Eye (tissue), 1 donor: ENCODE results near the gene CSMD2.

Source experiments
- DNase-seq: peaks from one replicate; pipeline ENCODE4 v3.0.0-alpha.2; 2015

Gene CSMD2

DNA sequence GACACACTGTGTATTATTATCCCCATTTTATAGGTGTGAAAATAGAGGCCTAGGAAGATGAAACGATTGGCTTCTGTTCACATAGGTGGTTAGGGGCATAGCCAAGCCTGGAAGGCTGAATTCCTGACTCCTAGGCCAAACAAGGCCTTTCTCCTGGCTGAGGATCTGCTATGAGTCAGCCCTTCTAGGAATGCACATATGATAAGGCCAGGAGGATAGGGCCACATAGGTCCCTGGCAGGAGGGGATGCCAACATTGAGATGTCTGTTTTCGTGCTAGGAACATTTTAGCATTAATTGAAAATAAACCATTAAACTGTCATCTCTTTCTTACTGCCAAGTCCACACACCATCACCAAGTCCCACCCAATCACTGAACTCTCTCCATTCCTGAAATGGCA is 9.2 kb downstream of the CSMD2 start:
- DNase-seq: no peak

DNA sequence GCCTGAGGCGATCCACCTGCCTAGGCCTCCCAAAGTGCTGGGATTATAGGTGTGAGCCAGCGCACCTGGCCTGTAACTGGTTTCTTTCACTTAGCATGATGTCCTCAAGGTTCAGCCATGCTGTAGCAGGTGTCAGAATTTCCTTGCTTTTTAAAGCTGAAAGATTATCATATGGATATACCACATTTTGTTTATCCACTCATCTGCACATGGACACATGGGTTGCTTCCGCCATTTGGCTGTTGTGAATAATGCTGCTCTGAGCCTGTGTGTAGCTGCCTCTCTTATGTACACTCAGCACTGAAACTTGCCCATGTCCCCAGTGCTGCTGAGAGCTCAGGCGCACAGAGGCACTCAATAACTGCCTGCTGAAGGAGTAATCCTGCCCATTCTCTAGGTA is 11.8 kb downstream of the CSMD2 start:
- no peak for DNase-seq

DNA sequence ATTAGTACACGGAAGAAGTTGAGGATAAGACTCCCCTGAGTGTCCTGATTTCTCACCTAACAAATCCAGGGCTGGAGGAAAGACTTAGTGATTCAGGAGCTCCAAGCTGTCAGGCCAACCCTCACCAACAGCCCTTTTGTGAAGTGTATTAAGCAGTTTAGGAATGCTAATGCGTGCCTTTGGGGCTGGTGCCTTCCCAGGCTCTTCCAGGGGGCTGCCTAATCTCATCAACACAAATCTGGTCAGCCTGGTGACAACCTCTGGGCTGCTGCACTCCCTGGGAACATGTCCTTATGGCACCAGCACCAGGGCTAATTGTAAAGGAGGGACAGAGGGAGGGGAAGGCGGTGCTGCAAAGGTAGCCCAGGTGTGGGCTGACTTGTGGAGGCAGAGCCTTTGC is 15.5 kb downstream of the CSMD2 start:
- peak; percentile 12 for DNase-seq

DNA sequence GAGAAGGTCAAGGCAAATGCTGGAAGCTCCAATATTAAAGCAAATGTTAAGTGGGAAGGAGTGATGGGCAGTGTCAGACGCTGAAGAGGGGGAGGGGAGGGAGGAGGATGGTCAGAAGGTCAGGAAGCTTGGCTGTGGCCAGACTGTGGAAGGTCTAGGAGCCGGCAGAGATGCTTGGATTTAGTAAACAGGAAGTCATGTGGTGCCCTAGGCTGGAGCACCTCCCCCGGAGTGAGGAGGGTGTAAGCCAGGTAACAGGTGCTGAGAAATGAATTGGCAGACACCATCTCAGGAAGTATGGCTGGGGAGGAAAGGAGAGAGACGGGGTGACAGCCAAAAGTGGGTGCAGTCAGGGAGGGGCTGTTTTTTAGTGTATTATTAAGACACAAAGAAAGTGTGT is 17.7 kb downstream of the CSMD2 start:
- no peak for DNase-seq

DNA sequence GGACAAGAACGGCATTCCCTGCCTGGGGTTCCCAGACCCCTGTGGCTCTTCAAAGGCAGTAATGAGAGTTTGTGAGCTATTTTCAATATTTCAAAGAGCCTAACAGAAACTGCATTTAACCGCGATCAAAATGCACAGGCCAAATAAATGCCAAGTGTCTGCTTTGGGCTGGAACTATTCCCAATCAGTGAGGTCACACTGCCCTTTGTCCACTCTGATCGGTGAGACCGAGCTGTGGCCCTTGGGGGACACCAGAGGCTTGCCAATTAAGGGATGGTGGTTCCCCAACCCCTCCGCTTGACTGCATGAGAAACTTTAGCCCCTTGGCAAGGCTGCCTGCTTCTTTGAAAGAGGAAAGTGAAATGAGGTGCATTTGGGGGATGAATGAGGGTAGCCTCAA is 20.3 kb downstream of the CSMD2 start:
- DNase-seq: no peak

DNA sequence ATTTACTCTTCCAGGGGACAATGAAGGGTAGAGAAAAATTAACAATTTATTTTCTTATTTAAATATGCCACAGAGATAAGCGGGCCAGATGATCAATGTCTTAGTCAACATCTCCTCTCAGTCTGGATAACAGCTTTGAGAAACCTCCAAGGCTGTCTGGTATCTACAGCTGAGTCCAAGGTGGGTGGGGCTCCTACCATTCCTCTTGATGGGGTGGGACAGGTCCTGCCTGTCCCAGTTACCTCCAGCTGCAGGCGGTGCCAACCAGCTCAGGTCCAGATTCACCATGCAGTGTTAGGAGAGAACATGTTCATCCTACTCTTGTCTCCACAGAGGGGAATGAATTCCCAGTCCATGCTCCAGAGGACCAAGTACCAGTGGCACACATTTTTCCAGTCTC is 21.1 kb downstream of the CSMD2 start:
- no peak for DNase-seq

DNA sequence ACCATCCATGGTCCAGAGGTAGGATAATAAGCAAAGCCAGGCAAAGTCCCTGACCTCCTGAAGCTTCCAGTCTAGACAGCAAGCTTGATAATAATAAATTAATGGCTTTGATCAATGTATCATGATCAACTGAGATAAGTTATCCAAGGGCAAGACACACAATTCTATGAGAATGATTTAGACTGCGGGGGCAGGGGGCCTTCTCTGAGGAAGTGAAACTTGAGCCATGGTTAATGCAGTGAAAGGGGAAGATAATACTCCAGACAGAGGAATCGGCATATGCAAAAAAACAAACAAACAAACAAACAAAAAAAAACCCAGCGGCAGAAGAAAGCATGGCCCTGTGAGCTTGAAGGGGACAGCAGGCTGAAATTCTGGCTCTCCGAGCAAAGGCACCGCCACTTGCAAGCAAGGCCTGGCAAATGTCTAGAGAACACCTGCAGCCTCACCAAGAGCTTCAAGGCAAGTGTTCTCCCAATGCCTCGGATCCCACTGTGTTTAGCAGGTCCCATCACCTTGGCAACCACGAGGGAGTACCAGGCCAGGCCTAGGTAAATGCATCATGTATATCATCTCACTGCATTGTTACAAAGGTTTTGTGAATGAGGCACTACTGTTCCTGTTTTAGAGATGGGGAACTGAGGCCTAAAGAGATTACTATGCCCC is 24.9 kb downstream of the CSMD2 start:
- no peak for DNase-seq

DNA sequence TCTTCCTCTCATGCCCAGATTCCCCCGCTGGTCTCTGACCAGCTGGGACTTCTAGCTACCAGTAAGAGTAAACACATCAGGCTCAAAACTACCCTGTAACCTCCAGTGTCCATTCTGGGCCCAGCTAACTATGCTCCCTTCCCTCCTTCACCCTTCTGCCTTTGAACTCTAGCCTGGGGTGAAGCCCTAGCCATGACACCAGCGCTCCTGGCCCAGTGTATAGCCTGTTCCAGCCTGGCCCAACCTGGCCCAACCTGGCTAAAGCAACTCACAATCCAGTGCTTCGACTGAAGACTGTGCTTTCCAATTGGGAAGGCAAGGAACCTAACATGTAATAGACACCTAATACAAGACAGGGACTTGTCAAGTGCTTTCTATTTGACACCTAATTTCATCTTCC is 27.6 kb downstream of the CSMD2 start:
- DNase-seq: no peak

DNA sequence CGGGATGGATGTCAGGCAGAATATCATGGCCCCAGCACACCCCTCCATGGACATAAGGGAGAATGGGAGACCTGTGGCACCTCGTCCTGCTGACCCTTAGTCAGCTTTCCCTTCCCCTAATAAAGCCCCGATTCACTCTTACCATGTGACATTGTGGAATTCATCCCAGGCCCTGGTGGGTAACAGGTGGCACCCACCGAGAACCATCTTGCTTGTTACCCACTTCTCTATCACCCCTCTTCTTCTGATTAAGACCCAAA is 32.9 kb downstream of the CSMD2 start:
- DNase-seq: no peak

DNA sequence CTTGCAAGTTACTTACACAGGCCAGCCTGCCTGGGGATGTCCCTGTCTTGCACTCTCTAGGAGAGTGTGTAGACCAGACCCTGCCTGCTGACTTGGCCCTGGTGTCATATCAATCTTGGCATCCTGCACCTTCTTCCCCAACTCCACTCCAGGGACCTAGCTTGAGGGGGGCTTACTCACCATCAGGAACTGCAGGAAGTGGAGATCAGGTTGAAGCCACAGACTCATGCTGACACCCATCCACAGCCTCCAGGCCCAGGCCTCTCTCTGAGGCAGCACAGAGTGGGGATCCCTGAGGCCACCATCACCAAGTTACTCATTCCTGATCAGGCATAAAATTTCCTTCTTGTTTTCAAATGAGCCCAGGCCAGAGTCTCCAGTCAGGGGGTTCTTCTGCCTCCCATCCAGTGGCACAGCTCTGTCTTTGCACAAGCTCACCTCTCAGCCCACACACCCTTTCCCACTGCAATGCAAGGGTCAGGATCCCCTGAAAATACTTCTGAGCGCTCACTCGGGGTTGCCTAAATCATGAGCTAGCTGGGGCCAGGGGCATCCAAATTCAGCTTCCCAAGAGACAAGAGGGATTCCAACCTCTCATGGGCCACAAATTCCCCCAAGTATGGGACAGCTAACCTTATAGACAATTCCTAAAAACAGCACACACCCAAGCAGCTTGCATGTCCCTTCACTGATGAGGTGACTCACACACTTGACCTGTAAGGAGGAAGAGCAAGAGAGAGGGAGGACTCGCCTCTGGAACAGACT is 33.5 kb downstream of the CSMD2 start:
- no peak for DNase-seq

DNA sequence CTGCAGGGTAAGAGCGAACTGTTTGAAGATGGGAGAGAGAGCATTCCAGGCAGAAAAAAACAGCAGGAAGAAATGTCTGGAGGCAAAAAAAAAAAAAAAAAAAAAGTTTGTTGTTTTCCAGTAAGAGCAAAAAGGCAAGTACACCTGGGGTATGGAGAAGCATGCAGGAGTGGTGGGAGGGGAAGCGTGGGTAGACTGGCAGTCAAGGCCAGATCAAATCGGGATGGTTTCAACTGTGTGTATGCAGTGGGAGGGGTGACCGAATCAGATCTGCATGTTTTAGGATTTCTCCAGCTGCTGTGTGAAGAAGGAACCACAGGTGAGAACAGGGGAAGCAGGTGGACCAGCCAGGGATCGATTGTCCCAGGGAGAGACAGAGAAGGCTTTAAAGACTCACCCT is 34.7 kb downstream of the CSMD2 start:
- DNase-seq: no peak

DNA sequence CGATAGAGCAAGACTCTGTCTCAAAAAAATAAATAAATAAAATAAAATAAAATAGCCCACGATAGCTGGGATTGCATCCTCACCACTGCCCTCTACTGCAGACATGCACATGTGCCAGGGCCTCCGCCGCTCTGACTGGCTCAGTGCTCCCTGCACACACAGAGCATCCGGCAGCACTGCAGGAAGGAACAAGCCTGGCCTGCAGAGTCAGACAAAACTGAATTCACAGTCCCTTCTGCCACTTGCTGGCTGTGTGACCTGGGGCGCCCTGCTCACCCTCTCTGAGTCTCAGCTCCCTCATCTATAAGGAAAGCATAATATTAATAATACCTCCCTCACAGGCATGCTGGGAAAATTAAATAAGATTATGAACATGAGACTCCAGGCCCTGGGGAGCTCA is 35.4 kb downstream of the CSMD2 start:
- no peak for DNase-seq

DNA sequence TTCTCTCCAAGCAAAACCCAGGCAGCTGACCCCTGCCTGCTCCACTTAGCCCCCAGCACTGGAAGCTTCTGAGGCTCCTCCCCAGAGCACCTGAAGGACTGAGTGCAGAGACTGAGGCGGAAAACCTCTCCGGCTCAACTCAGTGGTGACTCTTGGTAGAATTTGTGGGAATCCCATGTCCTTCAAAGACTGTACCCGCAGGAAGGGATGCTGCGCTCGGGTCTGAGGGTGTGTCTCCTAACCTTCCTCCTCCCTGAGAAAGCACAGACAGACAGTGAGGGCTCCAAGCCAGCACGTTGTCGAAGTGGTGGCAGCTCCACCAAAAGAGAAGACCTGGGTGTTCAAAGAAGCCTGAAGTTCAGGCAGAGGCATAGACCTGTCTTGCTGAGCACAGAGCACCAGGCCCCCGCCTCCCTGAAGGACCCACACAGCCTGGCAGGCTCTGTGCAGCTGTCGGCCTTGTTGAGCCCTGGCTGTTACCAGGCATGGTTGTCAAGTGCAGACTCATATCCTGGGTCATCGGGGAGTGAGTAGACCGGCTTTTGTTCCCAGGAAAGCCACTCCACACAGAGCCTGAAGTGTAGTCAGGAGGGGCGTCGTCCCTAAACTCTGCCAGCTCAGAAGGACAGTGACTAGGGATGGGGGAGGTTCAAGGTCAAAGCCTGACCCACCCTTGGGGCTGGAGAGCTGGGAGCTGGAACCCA is 36.7 kb downstream of the CSMD2 start:
- DNase-seq: no peak

DNA sequence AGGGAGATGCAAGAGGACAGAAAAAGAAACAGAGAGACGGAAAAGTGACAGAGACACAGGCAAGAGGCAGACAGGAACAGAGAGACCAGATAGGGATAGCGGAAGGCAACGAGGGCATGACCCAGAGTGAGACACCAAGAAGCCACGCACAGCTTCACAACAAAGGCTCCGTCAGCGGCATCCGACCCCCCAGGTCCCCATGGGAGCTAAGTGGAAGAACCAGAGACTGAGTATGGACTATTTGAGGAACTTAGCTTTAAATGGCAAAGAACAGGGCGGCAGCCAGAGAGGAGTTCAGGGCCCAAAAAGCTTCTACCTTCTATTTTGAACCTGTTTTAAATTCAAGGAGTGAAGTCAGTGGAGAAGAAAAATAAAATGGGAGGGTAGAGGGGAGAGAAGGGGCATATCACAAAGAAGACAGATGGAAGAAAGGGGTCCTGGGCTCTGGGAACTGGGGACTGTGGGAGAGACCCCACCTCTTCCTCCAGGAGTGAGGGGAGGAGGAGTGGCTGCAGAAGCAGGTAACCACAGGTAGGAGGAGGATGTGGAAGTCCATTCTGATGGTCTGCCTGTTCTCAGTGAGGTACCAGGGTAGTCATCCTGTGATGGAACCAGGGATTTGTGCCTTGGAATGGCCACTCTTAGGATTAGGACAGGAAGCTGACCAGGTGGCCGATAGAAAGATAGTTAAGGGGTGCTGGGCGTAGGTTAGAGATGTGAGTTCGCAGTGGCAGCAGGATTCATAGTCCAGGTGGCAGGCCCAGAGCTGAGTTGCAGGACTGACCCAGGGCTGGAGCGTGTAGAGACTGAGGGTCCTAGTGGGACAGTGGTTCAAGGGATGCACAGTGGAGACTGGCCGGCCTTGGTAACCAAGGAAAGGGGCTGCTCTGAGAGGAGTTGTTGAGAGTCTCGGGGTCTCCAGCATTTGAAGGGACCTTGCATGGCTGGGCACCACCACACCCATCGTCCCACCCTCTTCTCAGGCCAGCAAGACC is 37.7 kb downstream of the CSMD2 start:
- no peak for DNase-seq

DNA sequence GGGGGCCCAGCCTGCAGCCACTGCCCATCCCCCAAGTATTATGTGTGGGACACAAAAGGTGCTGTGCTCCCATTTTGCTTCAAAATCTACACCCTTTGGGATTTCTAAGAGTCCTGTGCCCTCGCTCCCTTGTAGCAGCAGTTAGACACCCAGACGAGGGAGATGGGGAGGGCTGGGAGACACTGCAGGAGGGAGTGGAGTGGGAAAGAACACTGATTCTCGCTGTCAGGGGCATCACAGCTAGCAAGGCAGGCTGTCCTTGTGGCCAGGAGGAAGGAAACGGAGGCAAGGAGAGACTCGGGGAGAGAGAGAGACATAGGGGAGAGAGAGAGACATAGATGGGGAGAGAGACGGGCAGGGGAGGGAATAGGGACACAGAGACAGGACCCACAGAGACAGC is 38.5 kb downstream of the CSMD2 start:
- DNase-seq: no peak

DNA sequence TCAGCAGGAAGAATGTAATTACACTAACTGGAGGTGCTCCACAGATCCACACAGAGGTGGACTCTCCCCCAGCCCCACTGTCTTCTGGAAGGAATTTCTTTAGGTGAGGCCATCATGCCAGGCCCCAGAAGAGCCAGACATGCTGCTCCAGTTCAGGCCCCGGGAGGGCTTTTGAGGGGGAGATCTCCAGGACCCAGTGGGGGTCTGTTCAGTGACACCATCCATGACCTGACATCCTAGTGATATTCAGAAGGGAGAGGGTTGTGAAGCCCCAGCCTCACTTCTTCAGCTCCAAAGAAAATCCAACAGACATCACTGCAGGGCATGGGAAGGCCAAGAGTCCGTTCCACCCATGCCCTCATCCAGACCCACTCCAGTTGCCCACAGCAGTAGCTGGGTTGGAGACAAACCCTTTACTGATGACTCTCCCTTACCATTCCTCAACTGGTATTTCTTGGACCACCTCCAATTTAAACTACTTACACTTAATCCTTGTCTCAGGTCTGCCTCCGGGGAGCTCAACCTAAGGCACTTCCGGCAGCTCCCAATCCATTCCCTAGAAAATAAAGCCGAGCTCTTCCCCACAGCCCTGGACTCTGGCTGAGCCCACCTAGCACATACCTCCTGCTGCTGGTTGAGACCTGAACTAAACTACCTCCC is 39.2 kb downstream of the CSMD2 start:
- no peak for DNase-seq

DNA sequence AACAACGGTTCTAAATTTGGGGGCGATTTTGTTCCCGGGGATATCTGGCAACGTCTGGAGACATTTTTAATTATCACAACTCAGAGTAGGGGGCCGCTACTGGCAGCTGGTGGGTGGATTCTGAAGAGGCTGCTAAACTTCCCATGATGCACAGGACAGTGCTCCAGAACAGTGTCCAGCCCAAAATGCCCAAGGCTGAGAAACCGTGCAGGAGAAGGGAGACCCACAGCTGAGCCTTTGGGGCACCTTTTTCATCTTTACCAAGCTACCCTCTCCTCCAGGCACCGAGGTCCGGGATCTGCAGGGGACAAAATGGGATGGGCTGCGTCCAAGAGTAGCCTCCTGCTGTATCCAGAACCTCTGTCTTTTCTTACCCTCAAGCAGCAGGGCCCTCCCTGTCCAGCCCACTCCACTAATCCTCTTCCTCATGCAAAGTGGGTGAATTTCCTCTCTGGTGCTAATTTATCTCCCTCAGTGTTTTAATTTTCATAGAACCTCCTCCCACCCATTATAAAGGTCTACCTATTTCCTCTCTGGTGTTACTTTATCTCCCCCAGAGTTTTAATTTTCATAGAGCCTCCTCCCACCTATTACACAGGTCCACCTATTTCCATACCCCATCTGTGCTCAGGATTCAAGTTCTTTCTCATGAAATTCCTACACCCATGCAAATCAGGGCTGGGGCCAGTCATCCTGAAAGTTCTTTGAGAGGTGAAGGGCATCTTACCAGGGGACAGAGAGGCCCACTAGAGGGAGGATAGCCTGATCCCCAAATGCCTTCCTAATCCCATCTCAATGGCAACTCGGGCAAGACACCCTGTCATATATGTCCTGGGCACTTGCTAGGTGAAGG is 42.7 kb downstream of the CSMD2 start:
- no peak for DNase-seq

DNA sequence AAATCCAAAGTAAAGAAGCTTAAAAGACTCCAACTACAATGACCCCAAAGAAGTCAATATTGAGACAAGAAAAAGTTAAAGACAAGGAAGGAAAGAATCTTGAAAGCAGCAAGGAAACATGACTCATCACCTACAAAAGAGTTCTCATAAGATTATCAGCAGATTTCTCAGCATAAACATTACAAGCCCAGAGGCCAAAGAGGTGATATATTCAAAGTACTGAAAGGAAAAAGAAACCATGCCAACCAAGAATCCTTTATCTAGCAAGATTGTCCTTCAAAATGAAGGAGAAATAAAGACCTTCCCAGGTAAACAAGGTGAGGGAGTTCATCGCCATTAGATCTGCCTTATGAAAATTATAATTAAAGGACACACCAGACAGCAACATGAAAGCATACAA is 49.8 kb downstream of the CSMD2 start:
- no peak for DNase-seq

DNA sequence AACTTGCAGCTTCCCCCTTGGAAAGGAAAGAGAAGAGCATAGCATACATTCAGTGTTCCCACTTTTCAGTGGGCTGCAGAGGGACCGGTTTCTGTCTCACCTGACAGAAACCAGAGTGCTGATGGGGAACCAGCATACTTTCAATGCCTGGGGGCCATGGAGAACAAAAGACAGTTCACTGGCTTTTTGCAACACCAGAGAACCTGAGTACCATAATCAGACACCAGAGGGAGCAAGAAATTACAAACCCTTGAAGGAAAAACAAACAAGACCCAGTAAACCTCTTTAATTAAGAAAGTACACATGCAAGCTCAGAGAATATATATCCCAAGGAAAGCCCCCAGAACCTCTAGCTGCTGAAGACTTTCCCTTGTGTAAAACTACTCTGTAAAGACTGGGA is 51.1 kb downstream of the CSMD2 start:
- peak; percentile 18 for DNase-seq

DNA sequence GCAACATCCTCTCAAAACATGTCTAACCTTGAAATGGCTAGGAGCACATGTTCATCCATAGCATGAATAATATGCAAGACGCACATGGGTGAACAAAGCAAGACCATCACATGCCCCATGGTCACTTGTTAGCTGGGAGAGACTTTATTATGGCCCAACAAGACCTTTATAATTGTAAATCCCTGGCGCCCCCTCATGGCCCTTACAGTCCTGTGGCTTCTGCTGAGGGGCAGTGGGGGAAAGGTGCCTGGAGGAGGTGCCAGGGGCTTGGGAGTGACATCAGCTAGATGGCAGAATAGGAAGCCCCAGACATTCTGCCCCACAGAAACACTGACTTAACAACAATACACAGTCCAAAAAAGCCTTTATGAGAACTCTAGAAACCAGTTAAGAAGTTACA is 51.7 kb downstream of the CSMD2 start:
- no peak for DNase-seq

DNA sequence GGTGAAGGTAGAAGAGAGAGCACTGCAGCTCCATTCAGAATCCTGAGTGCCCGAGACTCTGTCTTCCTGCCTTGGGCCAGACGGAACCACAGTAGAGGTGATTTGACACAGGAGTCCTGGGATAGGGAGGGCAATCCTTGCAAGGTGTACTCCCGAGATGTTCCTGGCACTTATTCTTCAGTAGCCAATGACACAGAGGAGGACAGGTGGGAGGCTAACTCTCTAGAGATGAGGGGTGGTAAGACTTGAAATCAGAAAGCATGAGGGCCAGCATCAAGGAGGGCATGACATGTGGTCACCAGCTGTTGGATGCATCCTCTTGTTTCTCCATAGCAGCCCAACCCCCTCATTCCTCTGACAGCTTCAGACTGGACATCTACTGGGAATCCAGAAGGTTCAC is 56.3 kb downstream of the CSMD2 start:
- DNase-seq: no peak

DNA sequence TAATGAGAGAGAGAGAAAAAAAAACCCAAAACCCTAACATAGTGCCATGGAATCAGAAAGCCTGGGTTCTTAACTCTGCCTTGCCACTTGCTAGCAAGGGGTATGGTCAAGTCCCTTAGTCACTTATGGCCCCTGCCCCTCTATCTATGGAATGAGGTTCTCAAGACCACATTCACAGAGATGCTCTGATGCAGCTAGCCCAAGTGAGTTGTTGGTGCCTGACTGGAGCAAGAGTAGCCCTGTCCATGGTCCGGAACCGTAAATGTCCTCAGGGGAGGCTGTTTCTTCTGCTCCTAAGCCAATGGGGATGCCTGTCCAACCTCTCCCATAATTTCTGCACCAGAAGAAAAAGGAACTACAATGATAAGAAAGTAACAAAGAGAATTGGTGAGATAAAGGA is 56.8 kb downstream of the CSMD2 start:
- no peak for DNase-seq
